Choroid plexus epithelial cell (primary cell): ENCODE results near the gene C14orf39.

Experiments
- DNase-seq: peaks from one replicate; pipeline ENCODE4 v3.0.0-alpha.2; 2010; ENCODE audit warnings: low read depth
- H3K4me3 ChIP-seq: 2 replicates; pipeline ENCODE4 v1.5.1; 2011; ENCODE audit warnings: low read depth, mild to moderate bottlenecking, control low read depth, low read length, moderate library complexity
- CTCF ChIP-seq: conservative IDR thresholded peaks from 2 replicates; pipeline ENCODE4 v1.5.1; 2011; ENCODE audit warnings: low read depth, mild to moderate bottlenecking, control low read depth, inconsistent platforms, low read length, moderate library complexity

C14orf39 gene

DNA sequence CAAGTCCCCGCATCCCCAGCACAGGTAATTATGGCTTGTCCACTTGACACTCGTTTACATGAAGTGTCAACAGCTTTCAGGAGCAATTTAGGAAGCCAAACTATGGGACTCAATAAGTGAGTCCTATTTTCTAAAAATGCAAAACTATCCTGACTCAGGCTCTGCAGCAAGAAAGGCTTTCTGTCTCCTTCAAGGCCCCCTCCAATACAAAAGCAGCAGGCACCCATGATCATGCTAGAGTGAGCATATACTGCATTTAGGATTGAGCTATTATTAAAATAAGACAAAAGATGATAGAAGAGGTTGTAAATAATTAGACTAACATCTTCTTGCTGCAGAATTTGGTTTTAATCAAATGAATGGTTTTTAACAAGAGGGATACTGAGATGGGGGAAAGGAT, 26.3 kb upstream of the C14orf39 start:
- no peak for TF ChIP-seq CTCF
- H3K4me3 ChIP-seq = no peak overlapping the region
- no peak for DNase-seq

GRCh38 chr14:60510951-60511599, 25.2 kb upstream of the C14orf39 start:
- no peak for TF ChIP-seq CTCF
- H3K4me3 ChIP-seq = no peak overlapping the region
- no peak for DNase-seq

DNA sequence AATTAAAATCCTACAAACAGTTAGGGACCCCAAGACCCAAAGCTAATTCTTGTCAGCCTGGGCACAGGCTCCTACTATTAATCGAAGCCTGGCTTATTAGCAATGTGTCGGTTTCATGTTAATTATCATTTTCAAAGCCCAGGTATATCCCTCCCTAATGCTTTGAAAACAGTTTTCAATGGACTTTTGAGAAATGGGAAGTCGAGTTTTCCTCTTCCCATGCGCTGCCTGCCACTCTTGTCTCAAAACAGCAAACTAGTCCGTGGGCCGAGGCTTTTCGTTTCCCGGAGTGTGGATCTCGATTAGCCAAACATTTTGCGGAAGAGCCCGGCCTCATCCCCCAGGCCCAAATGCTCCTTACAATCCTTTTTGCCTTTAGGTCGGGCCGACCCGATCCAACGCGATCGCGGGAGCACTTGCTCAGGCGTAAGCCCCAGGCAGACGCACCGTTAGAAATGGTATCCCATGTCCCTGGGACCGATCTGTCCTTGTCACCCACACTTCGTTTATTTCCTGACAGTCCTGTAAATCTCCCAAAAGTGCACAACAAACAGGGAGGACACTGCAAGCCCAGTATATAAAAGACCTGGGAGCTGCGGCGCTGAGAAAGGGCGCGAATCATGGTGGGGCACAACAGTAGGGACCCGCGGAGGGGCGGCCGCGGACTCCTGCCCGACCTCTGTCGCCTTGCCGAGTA, 24.5 kb upstream of the C14orf39 start:
- no peak for DNase-seq
- no peak for TF ChIP-seq CTCF
- no peak overlapping the region for H3K4me3 ChIP-seq

DNA sequence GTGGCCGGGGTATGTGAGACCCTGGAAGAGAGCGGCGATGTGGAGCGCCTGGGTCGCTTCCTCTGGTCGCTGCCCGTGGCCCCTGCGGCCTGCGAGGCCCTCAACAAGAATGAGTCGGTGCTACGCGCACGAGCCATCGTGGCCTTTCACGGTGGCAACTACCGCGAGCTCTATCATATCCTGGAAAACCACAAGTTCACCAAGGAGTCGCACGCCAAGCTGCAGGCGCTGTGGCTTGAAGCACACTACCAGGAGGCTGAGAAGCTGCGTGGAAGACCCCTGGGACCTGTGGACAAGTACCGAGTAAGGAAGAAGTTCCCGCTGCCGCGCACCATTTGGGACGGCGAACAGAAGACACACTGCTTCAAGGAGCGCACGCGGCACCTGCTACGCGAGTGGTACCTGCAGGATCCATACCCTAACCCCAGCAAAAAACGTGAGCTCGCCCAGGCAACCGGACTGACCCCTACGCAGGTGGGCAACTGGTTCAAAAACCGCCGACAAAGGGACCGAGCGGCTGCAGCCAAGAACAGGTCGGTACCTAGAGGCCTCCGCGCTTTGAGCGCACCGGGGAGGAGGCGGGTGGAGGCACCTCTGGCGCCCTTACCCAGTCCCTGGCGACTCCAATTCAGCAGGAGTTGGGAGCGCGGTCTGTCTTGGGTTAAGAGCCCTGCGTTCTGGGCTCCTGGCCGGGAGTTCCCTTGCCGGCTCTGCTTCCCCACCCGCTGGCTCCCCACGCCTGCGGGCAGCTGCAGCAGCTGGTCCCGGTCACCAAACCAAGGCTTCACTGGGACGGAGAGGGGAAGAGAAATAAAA, 23.8 kb upstream of the C14orf39 start:
- no peak for TF ChIP-seq CTCF
- no peak overlapping the region for H3K4me3 ChIP-seq
- no peak for DNase-seq

GRCh38 chr14:60508707-60509437, 23.0 kb upstream of the C14orf39 start, which contains the start of gene SIX6:
SIX6 (plus strand) TSS chr14:60509146; CDS start chr14:60509399, 253 bp downstream.
- peak; percentile 22 for DNase-seq
- no peak for TF ChIP-seq CTCF
- H3K4me3 ChIP-seq = no peak within 1 kb of the TSS

DNA sequence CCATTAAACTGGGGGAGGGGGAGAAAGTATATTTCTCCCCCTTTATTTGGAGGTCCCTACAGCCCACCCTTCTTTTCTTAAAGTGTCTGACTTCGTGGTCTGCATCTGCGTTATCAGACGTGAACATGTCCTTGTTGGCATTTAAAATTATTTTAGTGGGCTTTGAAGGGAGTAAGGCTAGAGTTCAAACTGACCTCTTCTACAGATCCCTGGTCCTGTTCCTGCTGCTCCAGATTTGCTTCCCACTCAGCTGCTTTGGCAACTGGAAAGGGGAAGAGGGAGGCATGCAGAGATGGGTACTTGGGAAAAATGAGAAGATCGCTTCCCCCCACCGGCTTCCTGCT, 22.5 kb upstream of the C14orf39 start:
- no peak for TF ChIP-seq CTCF
- DNase-seq = no peak
- H3K4me3 ChIP-seq = no peak overlapping the region
